AML-193 (cell line): Measurements from ENCODE around the gene GARIN5B.

ENCODE experiments used
- DNase-seq, 2 experiments: peaks; one replicate each; lab custom pipeline; 2025; lab: John Stamatoyannopoulos, UW

The GARIN5B gene

GRCh38 chr19:55389386-55390317, 26.6 kb upstream of the GARIN5B start:
- DNase-seq: no peak

- DNase-seq: no peak
Measured at GRCh38 chr19:55387736-55388497, 24.9 kb upstream of the GARIN5B start.

GRCh38 chr19:55386493-55386971, 23.5 kb upstream of the GARIN5B start:
- no peak for DNase-seq

GRCh38 chr19:55385724-55386492, 22.8 kb upstream of the GARIN5B start, which contains the start of gene RPL28:
Gene RPL28, plus strand, starts transcription at chr19:55385932. Its CDS starts 426 bp downstream, at chr19:55386358.
- DNase-seq: peak; percentile 95 to 96

DNA sequence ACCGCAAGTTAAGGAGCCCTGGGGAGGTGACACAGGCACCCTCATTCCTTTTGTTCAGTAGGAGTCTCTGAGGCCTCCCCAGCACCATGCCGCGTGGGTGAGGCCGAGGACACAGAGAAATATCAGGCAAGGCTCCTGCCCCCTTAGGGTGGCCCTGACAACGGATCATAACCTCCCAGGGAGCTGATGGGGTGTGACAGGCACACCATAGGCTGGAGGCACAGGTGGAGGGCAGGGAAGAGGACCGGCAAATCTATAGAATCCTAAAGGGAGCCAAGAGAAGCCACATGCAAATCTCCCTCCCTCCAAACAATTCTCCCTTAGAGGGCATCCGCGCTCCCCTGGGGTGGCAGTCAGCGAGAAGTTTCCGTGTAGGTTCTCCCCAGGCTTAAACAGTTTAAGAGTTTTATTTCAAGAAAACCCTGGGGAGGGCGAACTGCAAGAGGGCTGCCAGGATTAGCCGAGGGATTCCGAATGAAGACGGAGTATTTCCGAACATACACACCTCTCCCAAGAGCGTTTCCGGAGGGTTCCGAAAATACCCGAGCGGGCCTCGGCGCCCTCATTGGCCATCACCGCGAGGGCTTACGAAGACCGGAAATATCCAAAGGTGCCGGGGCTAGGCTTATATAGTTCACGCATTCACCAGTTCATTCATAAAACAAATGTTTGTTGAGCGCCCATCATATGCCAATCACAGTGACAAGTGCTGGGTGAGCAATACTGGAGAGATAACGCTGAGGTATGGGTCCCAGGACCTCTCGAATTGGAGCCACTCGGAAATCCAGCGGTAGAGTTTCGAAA, 22.1 kb upstream of the GARIN5B start:
- DNase-seq: peak; percentile 90 to 92

DNA sequence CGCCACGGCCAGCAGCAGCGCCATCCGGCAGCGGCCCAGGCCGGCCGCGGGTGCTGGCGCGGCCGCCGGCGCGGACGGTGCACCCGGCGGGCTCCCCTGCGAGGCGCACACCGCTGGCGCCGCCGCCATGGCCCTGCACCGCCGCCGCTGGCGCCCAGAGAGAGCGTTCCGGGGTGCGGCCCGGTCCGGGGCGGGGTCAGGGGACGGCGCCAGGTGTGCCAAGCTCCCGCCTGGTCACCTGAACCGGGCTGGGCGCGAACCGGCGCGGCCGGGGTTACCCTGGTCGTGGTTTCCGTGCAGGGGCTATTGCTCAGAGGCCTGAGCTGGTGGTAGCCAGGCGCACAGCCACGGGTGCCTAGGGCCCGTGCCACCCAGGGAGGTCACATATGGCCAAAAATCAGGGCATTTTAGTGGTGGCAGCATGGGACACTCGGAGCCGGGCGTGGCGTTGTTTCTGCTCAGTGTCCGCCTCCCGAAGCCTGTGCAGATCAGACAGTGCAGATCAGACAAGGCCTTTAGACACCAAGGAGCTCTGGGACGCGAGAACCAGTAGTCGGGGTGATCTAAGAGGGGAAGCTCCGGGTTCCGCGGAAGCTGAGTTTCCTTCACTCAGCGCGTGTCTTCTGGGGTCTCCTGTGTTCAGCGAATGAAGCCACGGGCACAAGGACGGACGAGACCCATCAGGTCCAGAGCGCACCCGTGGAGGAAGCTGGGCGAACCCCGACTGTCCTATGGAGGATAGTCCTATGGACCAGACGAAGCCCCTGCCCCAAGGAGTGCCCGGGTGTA, 21.3 kb upstream of the GARIN5B start, which contains the start of gene TMEM238:
Gene TMEM238 (minus strand): TSS at position 162 of the 789 bp plus-strand sequence. CDS start 33 bp downstream, at position 129.
- DNase-seq: peak in 1 of 2 experiments; percentile 9

DNA sequence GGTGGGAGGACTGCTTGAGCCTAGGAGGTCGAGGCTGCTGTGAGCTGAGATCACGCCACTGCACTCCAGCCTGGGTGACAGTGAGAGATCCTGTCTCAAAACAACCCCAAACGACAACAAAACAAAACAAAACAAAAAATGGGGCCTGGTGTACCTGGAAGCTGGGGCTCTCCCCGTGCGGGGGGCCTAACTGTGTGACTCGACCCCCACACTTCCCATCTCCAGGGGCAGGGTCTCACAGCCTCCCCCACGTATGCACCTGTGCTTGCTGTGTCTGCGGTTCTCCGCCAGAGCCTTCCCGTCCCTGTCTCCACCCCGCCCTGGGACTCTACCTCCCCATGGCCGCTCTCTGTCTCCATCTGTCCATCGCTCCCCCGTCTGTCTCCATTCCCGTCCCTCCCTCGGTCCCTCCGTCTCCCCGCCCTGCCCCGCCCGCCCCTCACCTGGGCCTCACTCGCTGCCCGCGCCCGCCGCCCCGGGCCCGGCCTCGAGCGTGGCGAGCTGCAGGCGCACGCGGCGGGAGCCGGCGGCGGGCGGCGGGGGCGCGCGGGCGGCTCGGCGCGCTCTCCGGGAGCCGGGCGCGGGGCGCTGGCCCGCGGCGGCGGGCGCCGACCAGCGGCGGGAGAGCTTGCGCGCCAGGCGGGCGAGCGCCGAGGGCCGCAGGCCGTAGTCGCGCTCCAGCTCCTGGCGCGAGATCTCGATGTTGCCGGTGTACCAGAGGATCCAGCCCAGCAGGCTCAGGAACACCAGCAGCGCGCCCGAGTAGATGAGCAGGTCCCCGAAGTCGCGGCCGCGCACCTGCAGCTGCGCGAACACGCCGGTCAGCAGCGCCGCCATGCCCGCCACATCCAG, 20.4 kb upstream of the GARIN5B start:
- DNase-seq: peak; percentile 39 to 52

GRCh38 chr19:55382522-55383054, 19.5 kb upstream of the GARIN5B start:
- DNase-seq: no peak

GRCh38 chr19:55382013-55382412, 19.0 kb upstream of the GARIN5B start:
- no peak for DNase-seq

DNA sequence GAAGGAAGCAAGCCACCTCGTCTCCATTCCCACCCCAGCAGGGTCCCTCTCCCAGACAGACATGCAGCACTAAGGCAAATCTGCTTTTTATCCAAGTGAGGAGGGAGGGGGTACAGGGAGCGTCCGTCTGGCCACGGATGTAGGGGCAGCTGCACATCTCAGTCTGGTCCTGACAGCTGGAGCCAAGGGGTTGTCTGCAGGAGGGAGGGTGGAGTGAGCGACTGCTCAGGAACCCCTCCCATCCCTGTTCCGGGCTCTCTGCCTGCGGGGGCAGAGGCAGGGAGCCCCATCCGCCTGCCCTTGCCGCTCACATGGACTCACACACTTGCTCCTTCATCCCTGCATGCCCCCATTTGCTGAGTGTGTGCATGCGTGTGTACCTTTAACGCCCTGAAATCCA, 16.1 kb upstream of the GARIN5B start:
- DNase-seq: no peak

GRCh38 chr19:55377356-55378131, 14.5 kb upstream of the GARIN5B start:
- DNase-seq: no peak

DNA sequence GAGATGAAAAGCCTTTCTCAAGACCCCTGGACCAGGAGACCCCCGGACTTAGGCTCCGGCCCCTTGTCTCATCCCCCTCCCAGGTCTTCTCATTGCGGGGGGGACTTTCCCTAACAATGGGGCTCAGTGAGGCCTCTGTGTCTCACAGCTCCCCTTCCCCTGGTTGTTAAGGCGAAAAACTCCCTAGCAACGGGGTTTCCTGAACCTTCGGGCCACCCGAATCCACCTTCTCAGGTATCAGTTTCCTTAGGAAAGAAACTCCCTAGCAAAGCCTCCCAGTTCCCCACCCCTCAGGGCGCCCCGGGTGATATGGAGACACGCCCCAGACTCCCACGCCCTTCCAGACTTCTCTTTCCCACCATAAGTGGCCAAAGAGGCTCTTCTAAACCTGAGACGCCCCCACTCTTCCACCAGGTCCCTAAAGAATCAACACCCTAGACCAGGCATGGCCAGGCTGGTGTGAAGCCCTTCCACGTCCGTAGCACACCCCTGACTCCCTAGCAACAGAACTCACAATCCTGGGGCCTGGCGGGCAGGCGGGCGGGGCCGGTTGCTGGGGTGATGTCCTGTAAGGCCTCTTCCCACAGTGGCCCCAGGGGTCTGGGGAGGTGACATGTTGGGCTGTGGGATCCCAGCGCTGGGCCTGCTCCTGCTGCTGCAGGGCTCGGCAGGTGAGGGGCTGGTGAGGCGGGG, 13.3 kb upstream of the GARIN5B start, which contains the start of gene TMEM190:
Gene TMEM190 (plus strand): TSS at position 586 of the 693 bp plus-strand sequence. CDS start 28 bp downstream, at position 614.
- no peak for DNase-seq

DNA sequence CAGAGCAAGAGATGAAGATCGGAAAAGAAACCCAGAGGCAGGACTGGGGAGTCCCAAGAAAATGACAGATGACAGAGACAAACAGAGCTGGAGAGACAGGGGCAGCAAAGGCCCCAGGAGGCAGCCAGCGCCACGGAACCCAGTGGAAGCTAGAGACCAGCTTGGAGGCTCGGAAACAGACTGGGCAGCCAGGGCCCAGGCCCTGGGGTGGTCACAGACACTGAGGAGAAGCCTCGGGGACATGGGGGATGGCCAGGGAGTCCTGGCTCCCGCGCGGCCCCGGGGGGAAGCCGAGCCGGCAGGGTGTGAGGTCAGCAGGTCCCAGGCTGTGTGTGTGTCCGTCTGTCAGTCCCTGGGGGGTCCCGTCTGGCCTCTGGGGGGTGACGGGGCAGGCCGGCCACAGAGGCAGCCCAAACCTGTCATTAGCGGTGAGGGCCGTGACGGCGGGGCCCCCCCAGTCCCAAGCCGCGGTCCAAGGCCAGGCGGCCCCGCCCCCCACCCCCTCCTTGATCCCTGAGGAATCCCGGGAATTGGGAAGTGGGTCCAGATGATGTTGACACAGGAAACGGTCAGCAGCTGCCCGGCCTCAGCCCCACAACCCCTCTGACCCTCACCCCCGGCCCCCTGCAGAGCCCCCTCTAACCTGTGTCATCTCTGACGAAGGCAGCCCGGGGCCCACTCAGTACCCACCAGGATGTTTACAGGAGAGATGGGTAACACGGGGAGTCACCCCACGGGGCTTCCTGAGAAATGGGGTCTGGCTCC, 11.1 kb upstream of the GARIN5B start:
- DNase-seq: no peak

- no peak for DNase-seq
Measured at GRCh38 chr19:55373306-55373992, 10.4 kb upstream of the GARIN5B start.

- no peak for DNase-seq
Measured at GRCh38 chr19:55372316-55373081, 9.4 kb upstream of the GARIN5B start.
